KBM-7 (cell line): Measurements from ENCODE around the gene DNAAF1.

Experiments
- DNase-seq: peaks from one replicate; pipeline ENCODE4 v3.0.0-alpha.2; 2015
- in situ Hi-C: fragments of 300-500 bp; cut with MboI; formaldehyde crosslinking; loops from 2 replicates; pipeline ENCODE4 v1.14.3; 2020; ENCODE audit warnings: low sequenced_read_pairs, low pct_unique_long_range_greater_than_20kb, mixed read lengths

The DNAAF1 gene

DNA sequence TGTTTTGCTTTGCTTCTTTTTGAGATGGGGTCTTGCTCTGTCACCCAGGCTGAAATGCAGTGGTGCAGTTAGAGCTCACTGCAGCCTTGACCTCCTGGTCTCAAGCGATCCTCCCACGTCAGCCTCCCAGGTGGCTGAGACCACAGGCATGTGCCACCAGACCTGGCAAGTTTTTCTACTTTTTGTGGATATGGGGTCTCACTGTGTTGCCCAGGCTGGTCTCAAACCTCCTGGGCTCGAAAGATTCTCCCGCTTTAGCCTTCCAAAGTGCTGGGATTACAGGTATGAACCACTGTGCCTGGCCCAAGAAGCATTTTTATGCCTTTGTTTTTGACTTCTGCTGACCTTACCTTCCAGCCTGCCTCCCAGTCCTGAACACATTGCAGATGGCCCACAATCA lies 10.1 kb downstream of the DNAAF1 start:
- in situ Hi-C loops, result no loop called here
- DNase-seq, result no peak

DNA sequence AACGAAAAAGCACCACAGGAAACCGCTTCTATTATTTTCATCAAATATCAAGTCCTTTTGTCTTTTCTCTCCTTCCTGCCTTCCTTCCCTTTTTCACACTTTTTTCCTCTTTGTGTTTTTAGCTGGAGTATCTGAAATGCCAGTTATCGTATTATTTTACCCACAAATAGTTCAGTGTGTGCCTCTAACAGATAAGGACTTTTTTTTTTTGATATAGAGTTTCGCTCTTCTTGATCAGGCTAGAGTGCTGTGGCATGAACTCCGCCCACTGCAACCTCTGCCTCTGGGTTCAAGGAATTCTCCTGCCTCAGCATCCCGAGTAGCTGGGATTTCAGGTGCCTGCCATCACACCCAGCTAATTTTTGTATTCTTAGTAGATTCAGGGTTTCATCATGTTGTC lies 10.7 kb downstream of the DNAAF1 start:
- in situ Hi-C loops, result no loop called here
- DNase-seq, result no peak

- DNase-seq, result no peak
- in situ Hi-C loops, result no loop called here
Observed at GRCh38 chr16:84156342-84156784, 11.3 kb downstream of the DNAAF1 start.

DNA sequence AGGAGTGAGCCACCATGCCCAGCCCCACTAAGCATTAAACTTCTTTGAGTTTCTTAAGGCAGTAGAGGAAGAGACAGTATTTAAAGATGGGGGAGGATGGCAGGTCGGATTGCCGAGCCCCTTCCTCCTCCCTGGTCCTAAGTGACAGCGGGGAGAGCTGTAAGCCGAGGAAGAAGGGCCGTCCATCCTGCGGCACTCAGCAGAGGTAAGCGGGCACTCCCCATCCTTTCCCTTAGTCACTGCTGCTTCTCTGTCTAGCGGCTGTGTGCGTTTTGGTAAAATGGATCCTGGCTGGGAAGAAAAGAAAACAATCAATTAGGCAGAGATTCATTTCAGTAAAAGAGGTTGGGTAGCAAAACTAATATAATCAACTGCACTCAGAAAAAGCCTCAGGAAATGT lies 13.9 kb downstream of the DNAAF1 start:
- DNase-seq, result no peak
- in situ Hi-C loops, result no loop called here

DNA sequence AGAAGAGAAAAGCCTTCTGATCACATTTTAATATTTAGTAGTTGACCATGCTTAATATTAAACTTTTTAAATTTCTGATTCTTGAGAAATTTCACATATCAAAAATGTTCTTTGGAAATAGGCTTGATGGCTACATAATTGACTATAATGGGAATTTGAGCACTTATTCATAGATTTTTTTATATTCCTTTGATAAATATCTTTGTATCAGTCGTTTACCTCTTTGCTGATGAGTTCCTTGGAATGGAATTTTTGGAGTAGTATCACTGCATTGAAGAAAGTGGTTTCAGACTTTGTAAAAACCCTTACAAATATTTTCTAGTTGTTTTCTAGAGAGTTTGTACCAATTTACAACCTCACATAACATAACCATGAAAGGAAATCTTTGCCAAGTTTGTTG lies 14.7 kb downstream of the DNAAF1 start:
- DNase-seq, result no peak
- in situ Hi-C loops, result no loop called here

DNA sequence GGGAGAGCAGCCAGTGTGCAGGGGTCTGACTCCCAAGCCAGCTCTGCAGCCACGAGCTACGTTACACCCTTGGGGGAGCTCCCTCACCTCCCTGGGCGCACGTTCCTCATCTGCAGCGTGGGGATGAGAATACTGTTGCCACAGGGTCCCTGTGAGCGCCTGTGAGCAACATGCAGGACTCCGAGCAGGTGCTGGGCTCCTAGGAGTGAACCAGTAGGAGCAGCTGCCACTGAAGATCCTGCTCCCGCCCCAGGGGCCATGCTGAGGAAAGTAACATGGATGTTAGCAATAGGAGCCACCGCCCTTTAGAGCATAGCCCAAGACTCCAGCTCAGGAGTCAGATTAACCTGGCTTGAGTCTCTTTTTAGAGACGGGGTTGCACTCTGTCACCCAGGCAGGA lies 15.9 kb downstream of the DNAAF1 start:
- DNase-seq, result no peak
- in situ Hi-C loops, result no loop called here

- no peak for DNase-seq
- in situ Hi-C loops, result no loop called here
Observed at GRCh38 chr16:84161801-84162200, 16.7 kb downstream of the DNAAF1 start.

- in situ Hi-C loops, result no loop called here
- DNase-seq, result no peak
Observed at GRCh38 chr16:84165746-84166145, 20.6 kb downstream of the DNAAF1 start.

DNA sequence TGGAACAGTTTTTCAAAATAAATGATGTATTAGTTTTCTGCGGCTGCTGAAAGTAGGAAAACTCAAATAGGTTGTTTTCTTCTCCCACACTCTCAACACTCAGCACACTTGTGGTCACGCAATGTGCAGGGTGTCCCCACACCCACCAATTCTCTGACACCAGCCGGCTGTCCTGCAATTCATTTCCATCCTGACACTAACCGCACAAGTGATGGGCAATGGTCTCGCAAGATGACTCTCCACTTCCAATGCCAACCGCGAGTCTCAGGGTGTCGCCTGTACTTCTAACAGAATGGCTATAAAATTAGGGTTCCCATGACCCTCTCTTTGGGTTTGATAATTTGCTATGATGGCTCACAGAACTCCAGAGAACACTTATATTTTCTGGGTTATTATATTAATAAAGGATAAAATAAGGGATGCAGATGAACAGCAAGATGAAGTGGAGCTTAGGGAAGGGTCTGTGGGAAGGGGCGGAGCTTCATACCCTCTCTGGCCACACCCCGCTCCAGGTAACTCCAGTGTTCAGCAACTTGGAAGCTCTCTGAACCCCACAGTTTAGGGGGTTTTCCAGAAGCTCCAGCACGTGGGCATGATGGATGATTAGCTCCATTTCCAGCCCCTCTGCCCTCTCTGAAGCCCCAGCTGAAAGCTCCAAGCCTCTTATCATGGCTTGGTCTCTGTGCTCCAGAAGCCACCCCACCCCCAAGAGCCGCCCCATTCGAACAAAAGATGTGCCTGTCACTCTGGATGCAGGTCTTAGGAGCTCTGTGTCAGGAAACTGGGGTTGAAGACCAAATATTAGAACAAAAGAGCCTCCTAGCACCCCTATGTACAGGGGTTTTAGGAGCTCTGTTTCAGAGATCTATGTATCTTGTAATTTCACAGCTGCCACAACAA lies 21.9 kb downstream of the DNAAF1 start:
- in situ Hi-C loops, result no loop called here

GRCh38 chr16:84169765-84170310 lies 24.7 kb downstream of the DNAAF1 start:
- no peak for DNase-seq
- in situ Hi-C loops, result no loop called here

More for the DNA sequence above, 21.9 kb downstream of the DNAAF1 start:
- no peak for DNase-seq

- in situ Hi-C loops, result no loop called here
- DNase-seq, result no peak
Observed at GRCh38 chr16:84174396-84174795, 29.3 kb downstream of the DNAAF1 start.

- in situ Hi-C loops, result no loop called here
- no peak for DNase-seq
Observed at GRCh38 chr16:84175350-84176081, 30.4 kb downstream of the DNAAF1 start.

GRCh38 chr16:84176192-84177053 lies 31.3 kb downstream of the DNAAF1 start:
- DNase-seq, result no peak
- in situ Hi-C loops, result no loop called here

DNA sequence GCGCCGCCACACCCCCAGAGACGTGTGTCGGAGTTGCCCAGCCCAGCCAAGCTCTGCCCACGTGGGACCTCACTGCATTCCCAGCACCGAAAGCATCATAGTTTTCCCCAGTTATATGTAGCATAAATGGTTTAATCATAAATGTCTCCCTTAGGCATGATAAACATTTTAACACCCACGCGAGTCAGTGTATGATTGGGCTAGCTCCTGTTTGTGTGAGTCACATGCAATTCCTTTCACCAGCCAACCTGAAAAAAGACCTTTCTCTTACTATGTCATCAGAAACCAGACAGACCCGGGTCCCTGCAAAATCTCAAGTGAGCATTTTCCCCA lies 32.6 kb downstream of the DNAAF1 start:
- in situ Hi-C loops, result no loop called here
- no peak for DNase-seq

DNA sequence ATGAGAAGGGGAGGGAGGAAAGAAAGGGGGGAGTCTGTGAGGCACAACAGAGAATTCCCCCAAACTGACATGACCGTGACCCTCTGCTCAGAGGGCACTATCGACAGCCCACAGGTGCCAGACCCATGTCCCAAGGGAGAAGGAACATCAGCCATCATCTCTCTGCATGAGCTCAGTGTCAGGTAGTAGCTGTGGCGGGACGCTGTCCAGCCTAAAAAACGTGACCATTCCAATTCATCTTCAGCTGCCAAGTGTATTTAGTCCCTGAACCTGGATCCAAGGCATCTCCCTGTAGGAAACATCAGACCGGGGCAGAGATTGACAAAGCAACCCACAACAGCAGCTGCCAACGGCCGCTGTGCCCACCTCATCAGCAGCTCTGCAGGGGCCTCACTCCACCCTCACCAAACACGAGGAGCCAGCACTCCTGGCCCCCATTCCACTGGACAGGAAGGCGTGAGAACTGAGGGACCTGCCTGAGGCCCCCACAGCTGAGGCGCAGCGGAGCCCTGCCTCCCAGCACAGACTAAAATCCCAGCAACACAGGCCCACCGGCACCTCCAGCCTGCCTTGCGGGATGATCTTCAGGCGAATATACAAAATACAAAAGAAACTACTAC lies 33.1 kb downstream of the DNAAF1 start:
- in situ Hi-C loops, result no loop called here
- DNase-seq, result no peak

DNA sequence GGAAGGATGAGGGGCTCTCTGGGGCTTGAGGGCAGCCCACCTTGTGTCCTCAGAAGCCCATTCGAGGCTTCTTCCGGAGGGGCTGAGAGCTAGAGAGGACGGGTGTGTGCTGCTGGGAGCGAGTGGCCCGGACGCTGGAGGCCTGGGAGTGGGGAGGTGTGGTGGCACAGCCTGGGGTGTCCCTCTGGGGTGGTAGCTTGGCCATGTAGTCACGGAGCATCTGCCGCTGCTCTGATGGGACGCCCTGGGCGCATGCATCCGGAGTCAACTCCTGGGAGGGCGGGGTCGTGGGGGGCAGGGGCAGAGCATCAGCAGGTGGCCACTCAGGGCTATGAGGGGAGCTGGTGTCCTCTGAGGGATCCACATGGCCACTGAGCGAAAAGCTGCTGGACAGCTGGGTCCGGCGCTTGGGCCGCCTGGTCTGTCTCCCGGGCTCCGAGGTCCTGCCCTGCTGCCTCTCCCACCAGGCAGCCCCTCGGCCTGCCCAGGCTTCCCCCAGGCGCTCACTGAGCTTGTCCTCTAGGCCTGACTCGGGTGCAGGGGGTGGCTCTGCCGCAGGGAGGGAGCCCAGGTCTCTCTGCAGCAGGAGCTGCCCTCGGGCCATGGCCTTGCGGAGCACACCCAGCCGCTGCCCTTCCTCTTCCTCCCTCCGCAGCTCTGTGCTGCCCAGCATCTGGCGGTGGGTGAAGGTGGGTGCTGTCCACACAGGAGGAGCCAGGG lies 33.9 kb downstream of the DNAAF1 start:
- no peak for DNase-seq
- in situ Hi-C loops, result no loop called here

DNA sequence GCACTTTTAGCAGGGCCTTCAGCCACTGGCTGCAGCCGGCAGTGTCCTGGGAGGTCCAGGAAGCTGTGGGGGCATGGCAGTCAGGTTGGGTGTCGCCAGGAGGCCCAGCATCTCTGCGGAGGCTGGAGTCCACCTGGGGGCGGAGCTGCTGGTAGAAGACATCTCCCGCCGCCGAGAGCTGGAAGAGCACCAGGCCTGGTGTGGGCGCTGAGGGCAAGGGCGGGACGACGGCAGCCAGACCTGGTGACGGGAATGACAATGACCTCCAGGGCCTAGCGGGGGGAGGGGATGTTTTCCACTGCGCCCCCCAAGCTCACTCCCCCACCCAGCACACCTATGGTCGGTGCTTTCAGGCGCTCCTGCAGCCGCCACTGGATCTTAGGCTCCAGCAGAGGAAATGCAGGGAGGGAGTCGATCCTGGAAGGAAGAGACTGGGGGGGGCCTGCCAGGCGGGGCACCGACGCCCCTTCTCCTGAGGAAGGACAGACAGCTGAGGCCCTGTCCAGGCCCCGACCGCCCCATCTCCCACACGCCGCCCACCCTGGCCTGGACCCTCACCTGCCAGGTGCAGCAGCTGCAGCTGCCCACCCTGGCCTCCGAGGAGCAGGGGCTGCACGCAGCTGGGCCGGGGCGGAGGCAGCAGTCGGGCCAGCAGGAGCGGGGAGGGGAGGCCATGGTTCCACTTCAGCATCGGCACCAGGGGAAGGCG lies 34.7 kb downstream of the DNAAF1 start:
- DNase-seq, result no peak
- in situ Hi-C loops, result no loop called here
